ENCODE measurements around the gene FAM174C.

Gene FAM174C

GRCh38 chr19:1324806-1325567 is 49.7 kb downstream of the FAM174C start:
- TF ChIP-seq CTCF (conservative IDR thresholded peaks at IDR 0.05; ENCODE audit: low read length): no peak
- peak overlapping the region; percentile 50 for H3K4me3 ChIP-seq (ENCODE audit: low read length)
- peak; percentile 67 for DNase-seq (ENCODE audit: low read depth)

- no peak for DNase-seq (ENCODE audit: low read depth)
- TF ChIP-seq CTCF (conservative IDR thresholded peaks at IDR 0.05; ENCODE audit: low read length): no peak
- H3K4me3 ChIP-seq (ENCODE audit: low read length): peak overlapping the region; percentile 29; the same call in 1 of the 2 replicates
Observed at GRCh38 chr19:1325568-1326294, 50.4 kb downstream of the FAM174C start.

GRCh38 chr19:1327125-1327524 is 51.8 kb downstream of the FAM174C start:
- no peak for TF ChIP-seq CTCF (conservative IDR thresholded peaks at IDR 0.05; ENCODE audit: low read length)
- no peak overlapping the region for H3K4me3 ChIP-seq (ENCODE audit: low read length)
- no peak for DNase-seq (ENCODE audit: low read depth)

Measured in AG10803 (cell line).